Body of pancreas (tissue), 4 donors: ENCODE results near the gene ALDH1L2. TPM values are rescaled to one million over a fixed set of nuclear protein-coding genes. Genes with fewer than 3 reads are reported as not detected.

Experiments used
- ATAC-seq: fragments of 150-250 bp; one replicate; pipeline ENCODE4 v1.9.1; 2016
- DNase-seq, 4 donors: peaks; one replicate each; pipeline ENCODE4 v3.0.0-alpha.2; 2019
- H3K27ac ChIP-seq, 4 donors: fragments of 200-600 bp; sonication (generic); 1 replicate in 3 of 4; 2 replicates in 1 of 4; pipeline versions ENCODE4 v1.5.1 to v1.6.1; 2016 to 2019; ENCODE audit warnings: mild to moderate bottlenecking in 1 of 4, mixed read lengths in 1 of 4, moderate library complexity in 1 of 4
- H3K27me3 ChIP-seq, 2 donors: fragments of 200-600 bp; sonication (generic); one replicate each; pipeline ENCODE4 v1.6.0; 2016; ENCODE audit warnings: mild to moderate bottlenecking in 1 of 2
- H3K36me3 ChIP-seq, 2 donors: fragments of 200-600 bp; sonication (generic); replicated peaks in 1 of 2; 2 replicates each; pipeline ENCODE4 v1.5.1; 2016; ENCODE audit warnings: low read depth in 2 of 2; ENCODE audit not compliant: insufficient read depth in 1 of 2
- H3K4me1 ChIP-seq: fragments of 200-600 bp; sonication (generic); one replicate; pipeline ENCODE4 v1.6.0; 2016
- H3K4me3 ChIP-seq, 2 donors: fragments of 200-600 bp; sonication (generic); 1 replicate in 1 of 2; 2 replicates in 1 of 2; pipeline ENCODE4 v1.5.1; 2016 to 2019
- H3K9me3 ChIP-seq, 3 donors: fragments of 200-600 bp; sonication (generic); 1 replicate in 2 of 3; 2 replicates in 1 of 3; pipeline ENCODE4 v1.5.1; 2016
- POLR2A ChIP-seq, 3 donors: fragments of 450-650 bp; IDR thresholded peaks; one replicate each; pipeline ENCODE4 v1.6.1; 2016; ENCODE audit warnings: antibody characterized with exemption in 3 of 3, mild to moderate bottlenecking in 2 of 3
- WGBS, 2 donors: methylation state at CpG; one replicate each; pipeline ENCODE4 v1.1.5; 2017; 5-methylcytosine and 5-hydroxymethylcytosine counted together
- intact Hi-C: fragments of 100-400 bp; cut with DNase I; formaldehyde crosslinking; loops from one replicate; pipeline ENCODE4 v1.15.1; 2023
- total RNA-seq, 2 donors: library from RNA; depleted of rRNA; stranded (reverse); fragments of >200 nt; gene quantifications; one replicate each; pipeline ENCODE4 v1.1.0, GENCODE V29; 2016
- TF ChIP-seq, protein P1 (sequence below), 7 experiments: fragments of 450-650 bp in 4 of 7; fragments of 200-600 bp in 3 of 7; sonication (generic) in 3 of 7; IDR thresholded peaks; one replicate each; pipeline ENCODE4 v1.5.1; 2016 to 2019; ENCODE audit warnings: antibody characterized with exemption in 7 of 7

Gene ALDH1L2
- total RNA-seq, 2 donors from 2014 or later, result 31.1 to 71.2 TPM

DNA sequence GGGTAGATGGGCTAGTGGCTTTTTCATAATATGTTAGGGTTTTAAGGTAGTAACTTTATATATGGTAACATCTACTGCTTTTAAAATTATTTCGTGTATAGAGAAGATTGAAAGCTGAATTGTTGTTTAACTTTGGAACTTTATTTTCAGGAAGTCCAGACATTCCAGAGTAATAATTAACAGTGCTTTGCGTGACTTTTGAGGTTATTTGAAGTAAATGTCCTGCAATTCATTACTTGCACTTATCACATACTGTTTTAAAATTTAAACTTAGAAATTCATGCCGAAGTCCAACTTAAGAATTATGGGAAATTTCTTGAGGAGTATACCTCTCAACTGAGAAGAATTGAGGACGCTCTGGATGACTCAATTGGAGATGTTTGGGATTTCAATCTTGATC lies 26.6 kb upstream of the ALDH1L2 start:
- Histone ChIP-seq H3K27ac (peak overlapping the region in 1 of 4 donors; percentile 32), H3K27me3 (no peaks in the 10 kb centered on the region), H3K36me3 (peaks cover 0 to 5% of the 10 kb centered on the region in 2 donors), H3K4me3 (no peak overlapping the region), H3K4me1 (peaks cover 31% of the 10 kb centered on the region), H3K9me3 (no peaks in the 10 kb centered on the region)
- intact Hi-C loops, result no loop called here
- no peak for TF ChIP-seq POLR2A (IDR thresholded peaks at IDR 0.05)
- TF ChIP-seq, protein P1, sequence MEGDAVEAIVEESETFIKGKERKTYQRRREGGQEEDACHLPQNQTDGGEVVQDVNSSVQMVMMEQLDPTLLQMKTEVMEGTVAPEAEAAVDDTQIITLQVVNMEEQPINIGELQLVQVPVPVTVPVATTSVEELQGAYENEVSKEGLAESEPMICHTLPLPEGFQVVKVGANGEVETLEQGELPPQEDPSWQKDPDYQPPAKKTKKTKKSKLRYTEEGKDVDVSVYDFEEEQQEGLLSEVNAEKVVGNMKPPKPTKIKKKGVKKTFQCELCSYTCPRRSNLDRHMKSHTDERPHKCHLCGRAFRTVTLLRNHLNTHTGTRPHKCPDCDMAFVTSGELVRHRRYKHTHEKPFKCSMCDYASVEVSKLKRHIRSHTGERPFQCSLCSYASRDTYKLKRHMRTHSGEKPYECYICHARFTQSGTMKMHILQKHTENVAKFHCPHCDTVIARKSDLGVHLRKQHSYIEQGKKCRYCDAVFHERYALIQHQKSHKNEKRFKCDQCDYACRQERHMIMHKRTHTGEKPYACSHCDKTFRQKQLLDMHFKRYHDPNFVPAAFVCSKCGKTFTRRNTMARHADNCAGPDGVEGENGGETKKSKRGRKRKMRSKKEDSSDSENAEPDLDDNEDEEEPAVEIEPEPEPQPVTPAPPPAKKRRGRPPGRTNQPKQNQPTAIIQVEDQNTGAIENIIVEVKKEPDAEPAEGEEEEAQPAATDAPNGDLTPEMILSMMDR (IDR thresholded peaks at IDR 0.05), result no peak
- ATAC-seq (no peak), DNase-seq (no peak)
- WGBS, 2 donors, result 29 to 35% methylated on average over 4 of the region's 4 CpGs

DNA sequence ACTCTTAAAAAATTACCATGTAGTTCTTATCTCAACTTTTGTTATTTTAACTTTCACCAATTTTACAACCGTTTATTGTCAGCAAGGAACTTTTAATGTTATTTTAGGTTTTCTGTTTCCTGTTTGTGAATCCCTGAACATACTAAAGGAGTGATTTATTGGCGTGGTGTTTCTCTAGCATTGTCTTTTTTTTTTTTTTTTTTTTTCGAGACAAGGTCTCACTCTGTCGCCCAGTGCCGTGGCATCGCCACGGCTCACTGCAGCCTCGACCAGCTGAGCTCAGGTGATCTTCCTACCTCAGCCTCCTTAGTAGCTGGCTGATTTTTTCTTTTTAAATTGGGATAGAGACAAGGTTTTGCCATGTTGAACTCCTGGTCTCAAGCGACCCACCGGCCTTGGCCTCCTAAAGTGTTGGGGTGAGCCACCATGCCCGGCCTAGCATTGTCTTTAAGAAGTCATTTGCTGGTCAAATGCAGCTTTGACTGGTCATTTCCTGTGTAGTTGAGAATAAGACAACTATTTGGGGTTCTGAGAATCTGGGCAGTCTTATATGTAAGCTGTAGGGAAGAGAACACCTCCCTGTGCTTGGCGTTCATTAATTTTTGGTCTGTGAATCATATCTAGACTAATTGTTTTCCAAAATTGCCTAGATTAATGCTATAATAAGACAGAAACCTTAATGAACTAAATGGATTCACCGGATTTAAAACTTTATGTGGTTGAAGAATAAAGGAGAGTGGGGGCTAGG lies 25.4 kb upstream of the ALDH1L2 start:
- Histone ChIP-seq H3K4me1 (peaks cover 31% of the 10 kb centered on the region), H3K27ac (peak overlapping the region in 2 of 4 donors; percentile 6 to 98), H3K9me3 (no peaks in the 10 kb centered on the region), H3K36me3 (no peaks in the 10 kb centered on the region), H3K27me3 (no peaks in the 10 kb centered on the region), H3K4me3 (no peak overlapping the region)
- TF ChIP-seq, protein P1 (IDR thresholded peaks at IDR 0.05), result no peak
- no peak for TF ChIP-seq POLR2A (IDR thresholded peaks at IDR 0.05)
- intact Hi-C loops, result no loop called here
- no peak for ATAC-seq
- 36 to 60% methylated on average over 13 of the region's 13 CpGs for WGBS, 2 donors
- DNase-seq, result no peak

DNA sequence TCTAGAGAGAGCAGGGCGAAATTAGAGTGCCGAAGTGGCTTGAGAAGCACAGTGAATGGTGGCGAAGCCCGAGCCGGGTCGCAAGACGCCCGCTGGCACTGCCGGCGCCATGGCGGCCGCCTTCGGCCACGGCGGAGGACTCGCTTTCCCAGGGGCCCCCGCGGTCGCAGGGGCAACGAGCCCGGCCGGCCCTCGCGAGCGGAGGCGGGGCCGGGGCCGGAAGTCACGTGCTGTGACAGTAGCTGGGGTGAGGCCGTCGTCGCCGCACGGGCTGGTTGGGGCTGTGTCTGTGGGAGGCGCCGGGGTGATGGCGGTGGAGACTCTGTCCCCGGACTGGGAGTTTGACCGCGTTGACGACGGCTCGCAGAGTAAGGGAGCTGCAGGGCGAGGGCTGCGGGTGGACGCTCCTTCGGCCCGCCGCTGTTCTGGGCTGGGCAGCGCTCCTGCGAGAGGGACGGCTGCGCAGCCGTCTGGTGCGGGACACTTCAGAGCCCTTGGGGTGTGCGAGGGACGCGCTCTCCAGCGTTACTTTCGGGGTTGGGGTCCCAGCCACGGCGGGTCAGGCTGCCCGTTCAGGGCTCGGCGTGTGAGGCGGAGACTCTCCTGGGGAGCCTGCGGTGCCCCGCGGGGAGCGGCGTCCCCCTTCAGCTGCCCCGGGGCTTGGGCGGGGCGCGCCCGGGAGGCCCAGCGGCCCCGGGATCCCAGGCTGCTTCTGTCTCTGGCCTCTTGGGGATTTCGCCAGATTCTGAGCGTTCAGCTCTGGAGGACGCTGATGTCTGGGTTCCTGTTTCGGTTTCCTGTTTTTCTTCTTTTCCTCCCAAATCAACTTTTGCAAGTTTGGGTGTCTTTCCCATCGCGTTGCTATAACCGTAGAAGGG lies 23.5 kb upstream of the ALDH1L2 start, which contains the start of gene WASHC4:
TSS of gene WASHC4 (plus strand) at position 238 of the 878 bp plus-strand sequence. CDS start at position 308, 70 bp downstream.
- WGBS, 2 donors, result 0 to 1% methylated on average over 29 to 79 of the region's 85 CpGs
- peak within 1 kb of the TSS; percentile 81 to 98 (median 98) for H3K27ac ChIP-seq
- peak within 1 kb of the TSS; percentile 80 to 83 for H3K4me3 ChIP-seq
- peak; percentile 97 to 98 (median 98) for TF ChIP-seq POLR2A (IDR thresholded peaks at IDR 0.05)
- TF ChIP-seq, protein P1 (IDR thresholded peaks at IDR 0.05), result peak in 1 of 7 experiments; percentile 3
- peaks cover 31% of the 10 kb centered on the region for H3K4me1 ChIP-seq
- ATAC-seq, result peak; percentile 98
- H3K27me3 ChIP-seq, result no peaks in the 10 kb centered on the region
- no peaks in the 10 kb centered on the region for H3K36me3 ChIP-seq
- peak; percentile 93 to 95 (median 94) for DNase-seq
- intact Hi-C loops, result no loop called here
- no peaks in the 10 kb centered on the region for H3K9me3 ChIP-seq

DNA sequence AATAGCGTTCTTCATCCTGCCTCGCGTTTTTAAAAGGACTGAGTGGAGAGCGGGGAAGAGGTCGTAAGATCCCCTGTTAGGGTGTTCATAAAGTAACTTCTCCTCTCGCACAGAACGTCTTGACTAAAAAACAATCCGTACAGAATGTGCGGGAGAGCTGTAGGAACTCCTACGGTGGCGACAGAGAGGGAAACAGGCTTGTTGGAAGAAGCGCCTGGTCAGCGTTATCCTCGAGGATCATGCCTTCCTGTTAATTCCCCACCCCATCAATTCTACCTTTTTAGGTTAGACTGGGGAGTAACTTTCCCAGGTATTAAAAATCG lies 22.9 kb upstream of the ALDH1L2 start:
- Histone ChIP-seq H3K27ac (peak overlapping the region; percentile 81 to 98 (median 98)), H3K27me3 (no peaks in the 10 kb centered on the region), H3K4me1 (peaks cover 31% of the 10 kb centered on the region), H3K36me3 (no peaks in the 10 kb centered on the region), H3K4me3 (peak overlapping the region; percentile 80 to 83), H3K9me3 (no peaks in the 10 kb centered on the region)
- TF ChIP-seq, protein P1 (IDR thresholded peaks at IDR 0.05), result no peak
- WGBS, 2 donors, result 0 to 1% methylated on average over 15 of the region's 15 CpGs
- peak; percentile 43 for ATAC-seq
- DNase-seq, result peak in 1 of 4 donors; percentile 53
- intact Hi-C loops, result no loop called here
